Pulmonary artery endothelial cell (primary cell): ENCODE results near the gene LHX2. TPM values are rescaled to one million over a fixed set of nuclear protein-coding genes. Genes with fewer than 3 reads are reported as not detected.

ENCODE experiments used
- DNase-seq: peaks from one replicate; pipeline ENCODE4 v3.0.0-alpha.2; 2011; ENCODE audit warnings: low read depth, low spot score
- total RNA-seq: library from RNA; depleted of rRNA; stranded (reverse); fragments of >200 nt; gene quantifications from 2 replicates; pipeline ENCODE4 v1.2.3, GENCODE V29; 2014

Gene LHX2
- total RNA-seq, 1 donor from 2014 or later = not detected

GRCh38 chr9:124012368-124013301 is 1.1 kb downstream of the LHX2 start:
- DNase-seq = no peak

GRCh38 chr9:124013309-124014210 is 2.0 kb downstream of the LHX2 start:
- DNase-seq = no peak

- no peak for DNase-seq
These were observed 2.8 kb downstream of the LHX2 start for GRCh38 chr9:124014211-124014955.

- DNase-seq = no peak
These were observed 3.5 kb downstream of the LHX2 start for GRCh38 chr9:124014956-124015660.

DNA sequence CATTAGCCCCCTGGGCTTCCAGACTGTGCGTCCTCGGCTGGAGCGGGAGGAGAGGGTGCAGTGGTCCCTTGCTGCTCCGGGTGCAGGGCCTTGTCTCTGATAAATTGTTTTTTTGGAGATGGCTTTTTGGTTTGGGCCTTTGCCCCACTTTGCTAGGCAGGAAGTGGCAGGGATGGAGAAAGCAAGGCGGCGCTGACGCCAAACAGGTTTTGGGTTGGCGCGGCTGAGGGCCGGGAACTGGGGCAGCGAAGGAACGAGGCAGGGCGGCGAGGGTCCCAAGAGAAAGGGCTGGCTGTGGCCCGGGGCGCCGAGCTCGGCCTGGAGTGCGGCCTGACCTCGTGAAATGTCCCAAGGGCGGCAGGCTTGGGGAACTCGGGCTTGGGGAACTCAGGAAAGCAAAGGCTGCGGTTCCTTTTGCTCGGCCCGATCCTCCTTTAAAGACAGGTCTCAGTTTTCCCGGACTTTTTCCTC is 4.1 kb downstream of the LHX2 start:
- no peak for DNase-seq

DNA sequence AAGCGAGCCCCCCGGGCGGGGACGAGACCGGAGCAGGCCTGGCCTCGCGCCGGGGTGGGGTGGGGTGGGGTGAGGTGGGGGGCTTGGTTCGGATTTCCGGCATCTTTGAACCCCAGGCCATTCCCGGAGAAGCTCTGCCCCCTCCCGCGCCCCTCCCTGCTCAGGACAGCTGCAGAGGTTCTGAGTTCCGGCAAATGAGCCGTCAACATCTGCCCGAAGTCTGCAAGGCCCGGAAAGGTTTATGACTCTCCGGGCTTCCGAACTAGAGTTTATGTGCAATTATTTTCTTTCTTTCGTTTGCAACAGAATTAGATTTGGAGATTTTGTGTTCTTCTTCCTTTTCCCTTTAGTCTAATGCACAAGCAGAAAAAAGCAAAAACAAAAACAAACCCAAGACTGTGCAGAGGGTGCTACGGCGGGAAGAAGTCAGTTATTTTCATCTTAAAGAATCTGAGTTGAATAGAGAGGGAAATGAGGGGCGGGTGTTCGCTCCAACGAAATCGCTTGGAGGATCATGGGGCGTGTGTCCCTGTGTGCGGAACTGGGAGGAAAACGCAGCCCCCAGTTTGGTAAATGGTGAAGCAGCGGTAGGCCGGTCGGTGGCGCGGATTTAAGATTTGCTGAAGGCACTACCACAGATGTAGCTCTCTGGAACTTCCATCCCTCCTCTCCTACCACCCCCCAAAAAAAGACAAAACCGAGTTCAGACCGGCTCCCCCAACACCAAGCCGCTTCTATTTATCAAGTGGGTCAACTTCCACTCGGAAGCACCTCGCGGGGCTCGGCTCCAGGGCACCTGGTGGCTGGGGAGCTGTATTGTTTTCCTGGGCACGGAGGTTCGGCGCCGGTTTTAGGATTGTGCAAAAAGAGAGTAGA is 4.8 kb downstream of the LHX2 start:
- no peak for DNase-seq

- DNase-seq = no peak
These were observed 5.7 kb downstream of the LHX2 start for GRCh38 chr9:124017051-124017928.

GRCh38 chr9:124017929-124018729 is 6.6 kb downstream of the LHX2 start:
- DNase-seq = no peak

GRCh38 chr9:124018730-124019697 is 7.4 kb downstream of the LHX2 start:
- DNase-seq = no peak

GRCh38 chr9:124019771-124020519 is 8.4 kb downstream of the LHX2 start:
- no peak for DNase-seq

- no peak for DNase-seq
These were observed 9.2 kb downstream of the LHX2 start for GRCh38 chr9:124020520-124021384.

DNA sequence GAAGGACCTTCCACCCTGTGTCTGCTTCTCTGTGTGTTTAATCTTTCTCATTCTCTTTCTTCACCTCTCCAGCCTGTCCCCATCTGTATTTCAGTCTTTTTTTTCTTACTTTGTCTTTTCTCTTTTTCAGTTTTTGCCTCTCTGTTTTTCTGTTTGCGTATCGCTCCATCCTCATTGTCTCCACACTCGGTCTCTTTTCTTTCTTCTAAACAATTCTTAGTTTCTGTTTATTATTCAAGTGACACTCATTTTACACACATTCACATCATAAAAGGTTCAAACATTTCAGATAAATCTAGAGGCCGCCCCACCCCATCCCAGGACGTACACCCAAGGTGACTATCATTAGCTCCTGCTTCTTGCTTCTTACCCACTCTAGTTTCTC is 9.8 kb downstream of the LHX2 start:
- no peak for DNase-seq

DNA sequence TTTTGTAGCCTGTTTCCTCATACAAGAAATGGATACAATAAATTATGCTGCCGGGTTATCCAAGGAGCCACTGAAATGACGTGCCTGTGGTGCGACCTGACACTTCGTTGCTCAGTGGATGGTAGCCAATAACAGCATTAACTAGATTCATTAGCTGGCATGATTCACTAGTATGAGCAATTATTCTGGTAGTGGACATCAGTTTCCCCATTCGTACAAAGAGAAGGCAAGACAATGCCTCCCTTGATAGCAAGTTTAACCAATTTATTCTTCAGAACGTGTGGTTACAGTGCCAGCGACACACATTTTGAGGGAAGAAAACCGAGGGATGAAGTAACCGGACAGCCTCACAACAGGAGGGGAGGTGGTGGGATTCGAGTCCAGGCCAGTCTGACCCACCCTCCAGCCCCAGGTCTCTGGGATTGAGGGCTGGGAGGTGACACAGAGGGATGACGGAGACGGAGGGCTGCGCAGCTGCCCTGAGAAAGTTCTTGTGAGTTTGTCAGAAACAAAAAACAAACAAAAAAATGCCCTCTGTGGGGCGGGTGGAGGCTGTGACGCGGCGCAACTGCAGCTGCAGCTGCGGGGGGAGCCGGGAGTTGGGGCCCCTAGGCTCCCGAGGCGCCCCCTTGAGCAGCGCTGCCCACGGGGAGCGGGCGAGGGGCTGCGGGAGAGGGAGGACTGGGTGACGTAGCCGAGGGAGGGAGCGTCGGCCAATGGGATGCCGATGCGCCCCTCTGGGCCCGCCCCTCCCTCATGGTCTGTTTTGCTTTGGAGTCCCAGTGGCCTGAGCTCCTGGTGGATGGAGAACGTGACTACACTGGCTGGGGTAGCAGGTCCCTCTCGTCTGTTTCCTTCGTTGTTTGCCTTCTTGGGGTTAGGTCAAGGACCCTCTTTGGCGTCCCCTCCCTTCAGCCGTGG is 10.9 kb downstream of the LHX2 start:
- DNase-seq = no peak

DNA sequence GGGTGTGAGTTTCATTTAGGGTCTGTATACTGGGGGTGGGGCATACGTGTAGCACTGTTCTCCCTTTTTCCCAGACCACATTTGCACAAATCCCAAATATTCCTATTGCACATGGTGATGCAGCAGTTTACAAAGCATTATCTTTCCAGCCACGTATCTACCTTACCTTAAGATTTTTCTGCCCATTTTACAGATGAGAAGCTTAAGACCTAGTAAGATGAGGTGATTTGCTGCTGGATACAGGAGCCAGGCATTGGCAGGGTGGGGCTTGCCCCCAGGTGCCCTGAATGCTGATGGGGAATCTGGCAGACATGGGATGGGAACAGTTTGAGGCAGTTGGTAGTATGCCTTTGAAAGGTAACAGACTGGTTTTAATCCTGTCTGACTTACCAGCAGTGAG is 12.5 kb downstream of the LHX2 start:
- DNase-seq = no peak
